CD4-positive, alpha-beta T cell treated with Interleukin-17A for 1 hour (primary cell): ENCODE measurements around the gene TMEM51.

ENCODE experiments used
- DNase-seq: peaks from one replicate; pipeline ENCODE4 v3.0.0-alpha.2; 2020

The TMEM51 gene

GRCh38 chr1:15179485-15179883 lies 25.9 kb downstream of the TMEM51 start:
- DNase-seq: no peak

- DNase-seq: no peak
Measured at GRCh38 chr1:15180189-15180588, 26.6 kb downstream of the TMEM51 start.

GRCh38 chr1:15180945-15181523 lies 27.5 kb downstream of the TMEM51 start:
- DNase-seq: no peak

GRCh38 chr1:15181564-15181963 lies 28.0 kb downstream of the TMEM51 start:
- DNase-seq: no peak

- no peak for DNase-seq
Measured at GRCh38 chr1:15184436-15185241, 31.1 kb downstream of the TMEM51 start.

- DNase-seq: no peak
Measured at GRCh38 chr1:15185617-15186016, 32.1 kb downstream of the TMEM51 start.

GRCh38 chr1:15186073-15186845 lies 32.7 kb downstream of the TMEM51 start:
- no peak for DNase-seq

- no peak for DNase-seq
Measured at GRCh38 chr1:15186846-15187151, 33.3 kb downstream of the TMEM51 start.

- DNase-seq: no peak
Measured at GRCh38 chr1:15187175-15188129, 33.9 kb downstream of the TMEM51 start.

GRCh38 chr1:15188130-15188524 lies 34.6 kb downstream of the TMEM51 start:
- no peak for DNase-seq

GRCh38 chr1:15188678-15189077 lies 35.1 kb downstream of the TMEM51 start:
- DNase-seq: no peak

- no peak for DNase-seq
Measured at GRCh38 chr1:15189692-15190370, 36.3 kb downstream of the TMEM51 start.

GRCh38 chr1:15191267-15191666 lies 37.7 kb downstream of the TMEM51 start:
- DNase-seq: no peak

GRCh38 chr1:15191770-15192169 lies 38.2 kb downstream of the TMEM51 start:
- DNase-seq: no peak

GRCh38 chr1:15192916-15193550 lies 39.5 kb downstream of the TMEM51 start:
- no peak for DNase-seq

GRCh38 chr1:15195420-15196052 lies 42.0 kb downstream of the TMEM51 start:
- no peak for DNase-seq

GRCh38 chr1:15196069-15196468 lies 42.5 kb downstream of the TMEM51 start:
- DNase-seq: no peak

GRCh38 chr1:15196807-15197530 lies 43.4 kb downstream of the TMEM51 start:
- DNase-seq: no peak

- no peak for DNase-seq
Measured at GRCh38 chr1:15197591-15198447, 44.3 kb downstream of the TMEM51 start.

GRCh38 chr1:15198684-15199083 lies 45.1 kb downstream of the TMEM51 start:
- no peak for DNase-seq
